CD4-positive, alpha-beta T cell treated with Interleukin-15 for 4 hours (primary cell): Measurements from ENCODE around the gene AP4B1.
"Not testable (repeated sequence)": the region's sequence is repeated elsewhere in the genome, so short reads cannot be mapped to it uniquely, and the experiment has no call there.

ENCODE experiments used
- DNase-seq: peaks from one replicate; pipeline ENCODE4 v3.0.0-alpha.2; 2020; ENCODE audit warnings: low spot score

The AP4B1 gene

DNA sequence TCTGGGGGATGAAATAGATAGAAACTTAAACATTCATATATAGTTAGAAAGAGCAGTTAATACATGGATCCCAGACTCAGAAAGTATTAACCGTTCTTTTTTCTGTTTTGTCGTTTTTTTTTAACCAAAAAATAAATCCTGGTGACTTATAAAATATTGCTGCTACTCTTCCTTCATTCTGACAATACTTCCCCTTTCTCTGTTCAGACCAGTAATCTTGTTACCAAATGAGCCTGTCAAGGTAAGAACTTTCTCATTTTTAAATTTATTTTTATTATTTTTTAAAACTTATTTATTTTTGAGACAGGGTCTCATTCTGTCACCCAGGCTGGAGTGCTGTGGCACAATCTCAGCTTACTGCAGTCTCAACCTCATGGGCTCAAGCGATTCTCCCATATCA lies 46.8 kb downstream of the AP4B1 start:
- DNase-seq, result no peak

DNA sequence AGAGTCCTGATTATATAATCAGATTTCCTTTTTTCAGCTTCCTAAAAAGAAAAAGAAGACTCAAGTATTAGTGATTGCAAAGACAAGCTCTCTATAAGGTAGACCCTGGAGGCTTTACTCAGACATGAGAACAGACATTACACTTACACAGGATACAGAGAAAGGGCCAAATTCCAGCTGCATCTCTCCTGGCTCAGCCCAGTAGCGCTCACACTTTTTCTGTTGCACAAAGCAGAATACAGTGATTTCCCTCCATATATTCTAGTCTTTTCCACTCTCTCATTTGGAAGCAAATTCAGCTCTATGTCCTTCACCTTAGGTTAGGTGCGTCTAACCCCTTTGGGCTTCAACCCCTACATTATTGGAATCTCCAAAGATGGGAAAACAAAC lies 48.2 kb downstream of the AP4B1 start:
- no peak for DNase-seq

DNA sequence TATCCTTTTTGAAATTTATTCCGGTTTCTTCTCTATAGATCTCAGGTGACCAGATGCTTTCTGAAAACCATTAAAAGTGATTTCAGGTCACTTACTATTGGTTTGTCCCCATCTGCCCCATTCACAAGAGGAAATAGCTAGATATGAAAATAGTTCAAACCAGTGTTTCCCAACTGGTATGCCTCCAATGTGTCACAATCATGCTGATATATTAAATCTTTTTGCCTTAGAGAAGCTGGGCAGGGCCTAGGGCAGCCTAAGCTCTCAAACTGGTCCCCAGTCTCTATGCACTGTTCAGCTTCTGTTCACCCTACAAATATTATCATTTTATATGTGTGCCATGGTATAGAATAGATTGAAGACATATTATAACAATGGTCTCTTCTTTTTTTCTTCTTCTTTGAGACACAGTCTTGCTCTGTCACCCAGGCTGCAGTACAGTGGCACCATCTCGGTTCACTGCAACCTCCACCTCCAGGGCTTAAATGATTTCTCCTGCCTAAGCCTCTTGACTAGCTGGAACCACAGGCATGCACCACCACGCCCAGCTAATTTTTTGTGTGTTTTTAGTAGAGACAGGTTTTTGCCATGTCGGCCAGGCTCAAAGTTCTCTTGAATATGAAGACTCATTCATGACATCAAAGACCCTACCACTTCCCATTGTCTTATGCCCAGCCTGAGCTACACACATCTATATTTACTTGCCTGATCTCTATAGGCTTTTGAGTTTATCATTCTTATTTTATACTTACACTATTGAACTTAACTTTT lies 48.8 kb downstream of the AP4B1 start:
- no peak for DNase-seq

DNA sequence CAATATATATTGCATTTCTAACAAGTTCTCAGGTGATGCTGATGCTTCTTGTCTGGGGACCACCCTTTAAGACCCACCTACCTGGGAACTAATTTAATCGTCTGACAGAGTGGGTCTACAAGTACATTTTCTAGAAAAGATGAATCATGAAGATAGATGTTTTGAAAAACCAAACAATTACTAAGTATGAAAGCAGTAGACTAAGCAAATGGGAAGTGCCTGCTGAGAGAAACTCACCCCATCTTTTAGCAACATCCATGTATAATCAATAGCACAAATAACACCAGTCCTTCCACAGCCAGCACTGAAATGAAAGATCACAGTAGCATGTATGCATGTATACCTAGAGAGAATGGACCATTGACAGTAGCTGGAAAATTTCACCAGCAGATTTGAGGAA lies 50.4 kb downstream of the AP4B1 start:
- no peak for DNase-seq

DNA sequence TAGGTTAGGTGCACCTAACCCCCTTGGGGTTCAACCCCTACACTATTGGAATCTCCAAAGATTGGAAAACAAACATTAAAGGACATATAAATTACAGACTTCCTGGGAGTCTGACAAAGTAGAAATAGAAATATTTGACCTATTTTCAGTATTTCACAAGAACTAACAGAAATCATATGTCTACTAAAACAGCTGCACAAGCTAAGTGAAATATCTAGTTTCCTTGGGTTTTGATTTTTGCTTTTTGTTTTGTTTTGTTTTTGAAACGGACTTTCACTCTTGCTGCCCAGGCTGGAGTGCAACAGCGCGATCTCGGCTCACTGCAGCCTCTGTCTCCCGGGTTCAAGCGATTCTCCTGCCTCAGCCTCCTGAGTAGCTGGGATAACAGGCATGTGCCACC lies 51.9 kb downstream of the AP4B1 start:
- not testable (repeated sequence) for DNase-seq

DNA sequence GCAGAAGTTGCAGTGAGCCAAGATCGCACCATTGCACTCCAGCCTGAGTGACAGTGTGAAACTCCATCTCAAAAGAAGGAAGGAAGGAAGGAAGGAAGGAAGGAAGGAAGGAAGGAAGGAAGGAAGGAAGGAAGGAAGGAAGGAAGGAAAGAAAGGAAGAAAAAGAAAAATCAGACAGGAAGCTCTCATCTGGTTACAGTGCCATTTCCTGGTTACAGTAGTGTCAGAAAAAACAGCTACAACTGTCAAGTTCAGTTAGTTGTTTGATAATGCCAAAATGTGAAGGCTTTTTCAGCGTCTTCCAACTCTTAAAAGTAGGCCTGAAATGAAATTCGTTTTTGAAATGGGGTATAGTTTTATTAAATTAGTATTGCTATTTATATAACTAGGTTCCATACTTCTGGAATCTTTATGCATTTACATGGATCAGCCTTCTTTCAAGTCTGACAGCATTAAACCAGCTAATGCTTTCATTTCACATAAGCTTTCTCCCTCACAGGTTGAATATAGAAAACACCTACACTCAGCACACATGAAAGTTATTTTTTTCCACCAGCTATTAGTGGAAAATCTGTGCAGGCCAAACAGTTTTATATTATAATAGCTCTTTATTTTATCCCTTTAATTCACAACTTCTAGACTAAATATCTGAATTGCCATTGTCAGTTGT lies 54.3 kb downstream of the AP4B1 start:
- DNase-seq, result no peak

DNA sequence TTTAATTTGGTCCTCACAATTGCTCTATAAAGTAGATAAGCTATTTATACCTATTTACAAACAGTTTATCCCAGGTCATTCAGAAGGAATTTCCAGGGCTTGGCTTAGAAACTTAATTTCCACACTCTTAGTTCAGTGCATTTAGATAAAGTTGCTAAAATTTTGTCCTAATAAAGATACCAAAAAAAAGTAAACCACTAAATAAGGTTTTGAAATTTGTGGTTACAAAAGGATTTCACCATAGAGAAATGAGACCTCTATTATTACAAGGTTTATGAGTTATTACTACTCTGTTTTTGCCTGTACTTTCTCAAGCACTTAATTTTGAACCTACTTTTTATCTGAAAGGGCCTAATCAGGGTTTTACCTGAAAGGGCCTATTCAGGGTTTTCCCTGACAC lies 55.5 kb downstream of the AP4B1 start:
- DNase-seq, result no peak

DNA sequence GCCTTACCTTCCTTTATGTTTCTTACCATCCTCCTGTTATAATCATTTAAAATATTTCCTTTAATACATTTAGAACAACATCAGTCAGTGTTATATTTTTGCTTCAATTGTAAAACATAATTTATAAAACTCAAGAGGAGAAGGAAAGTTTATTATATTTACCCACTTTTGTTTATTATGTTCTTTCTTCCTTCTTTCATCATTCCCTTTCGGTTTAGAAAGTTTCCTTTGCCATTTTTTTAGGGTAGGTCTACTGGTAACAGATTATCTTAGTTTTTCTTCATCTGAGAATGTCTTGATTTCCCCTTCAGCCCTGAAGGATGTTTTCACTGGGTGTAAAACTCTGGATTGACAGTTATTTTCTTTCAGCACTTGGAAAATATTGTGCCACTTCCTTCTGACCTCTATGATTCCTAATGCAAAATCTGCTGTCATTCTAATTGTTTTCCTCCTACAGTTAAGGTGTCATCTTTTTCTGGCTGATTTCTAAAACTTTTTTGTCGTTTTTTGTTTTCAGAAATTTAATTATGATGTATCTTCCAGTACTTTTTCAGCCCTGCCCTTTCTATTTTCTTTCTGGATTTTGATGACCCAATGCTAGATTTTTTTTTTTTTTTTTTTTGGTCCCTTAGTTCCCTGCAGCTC lies 58.1 kb downstream of the AP4B1 start:
- no peak for DNase-seq
